ENCODE data around the gene GOLGA2.

The GOLGA2 gene

DNA sequence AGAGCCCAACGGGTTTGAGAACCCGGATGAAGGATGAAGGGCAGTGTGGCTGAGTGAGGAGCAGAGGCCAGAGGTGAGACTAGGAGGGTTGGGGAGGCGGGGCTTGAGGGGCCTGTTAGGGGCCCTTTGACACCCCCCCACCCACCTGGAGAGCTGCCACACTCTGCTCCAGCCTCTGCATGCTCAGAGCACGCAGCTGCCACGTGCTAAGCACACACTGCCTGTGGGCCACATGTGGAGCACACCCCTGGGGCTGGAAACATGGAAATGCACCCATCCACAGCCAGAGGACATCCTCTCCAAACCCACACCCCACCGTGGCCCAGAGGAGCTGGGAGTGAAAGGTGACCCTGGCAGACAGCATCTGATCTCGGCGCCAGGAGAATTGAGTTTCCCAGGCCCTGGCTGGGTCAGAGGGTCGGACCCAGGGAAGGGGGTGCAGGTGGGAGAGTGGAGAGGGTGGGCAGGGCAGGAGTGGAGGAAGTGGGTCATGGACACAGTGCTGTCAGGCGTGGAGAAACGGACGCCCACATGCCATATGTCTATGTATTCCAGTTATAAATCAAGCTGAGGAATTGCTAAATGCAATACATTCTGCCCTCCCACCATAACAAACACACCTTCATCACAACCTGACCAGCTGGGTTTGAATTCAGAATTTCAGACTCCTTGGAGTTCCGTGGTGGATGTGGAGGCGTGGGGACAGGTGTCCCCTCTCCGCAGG lies 66.7 kb downstream of the GOLGA2 start:
- DNase-seq, result no peak

DNA sequence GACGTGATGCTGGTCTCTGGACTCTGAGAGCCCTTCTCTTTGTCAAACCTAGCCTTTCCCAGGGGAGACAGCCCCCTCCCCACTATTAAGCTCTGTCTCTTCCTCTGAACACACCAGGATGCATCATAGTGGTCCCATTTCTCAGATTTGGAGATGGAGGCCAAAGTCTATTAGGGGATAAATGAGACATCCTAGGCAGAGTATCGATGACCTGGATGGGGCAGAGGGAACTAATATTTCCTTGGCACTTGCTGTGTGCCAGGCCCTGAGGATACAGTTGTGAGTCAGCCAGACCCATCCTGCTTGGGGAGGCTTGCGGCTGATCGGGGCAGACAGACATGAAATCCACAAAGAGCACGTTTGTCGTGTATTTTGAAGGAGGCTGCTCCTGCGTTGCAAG lies 67.4 kb downstream of the GOLGA2 start:
- no peak for DNase-seq

DNA sequence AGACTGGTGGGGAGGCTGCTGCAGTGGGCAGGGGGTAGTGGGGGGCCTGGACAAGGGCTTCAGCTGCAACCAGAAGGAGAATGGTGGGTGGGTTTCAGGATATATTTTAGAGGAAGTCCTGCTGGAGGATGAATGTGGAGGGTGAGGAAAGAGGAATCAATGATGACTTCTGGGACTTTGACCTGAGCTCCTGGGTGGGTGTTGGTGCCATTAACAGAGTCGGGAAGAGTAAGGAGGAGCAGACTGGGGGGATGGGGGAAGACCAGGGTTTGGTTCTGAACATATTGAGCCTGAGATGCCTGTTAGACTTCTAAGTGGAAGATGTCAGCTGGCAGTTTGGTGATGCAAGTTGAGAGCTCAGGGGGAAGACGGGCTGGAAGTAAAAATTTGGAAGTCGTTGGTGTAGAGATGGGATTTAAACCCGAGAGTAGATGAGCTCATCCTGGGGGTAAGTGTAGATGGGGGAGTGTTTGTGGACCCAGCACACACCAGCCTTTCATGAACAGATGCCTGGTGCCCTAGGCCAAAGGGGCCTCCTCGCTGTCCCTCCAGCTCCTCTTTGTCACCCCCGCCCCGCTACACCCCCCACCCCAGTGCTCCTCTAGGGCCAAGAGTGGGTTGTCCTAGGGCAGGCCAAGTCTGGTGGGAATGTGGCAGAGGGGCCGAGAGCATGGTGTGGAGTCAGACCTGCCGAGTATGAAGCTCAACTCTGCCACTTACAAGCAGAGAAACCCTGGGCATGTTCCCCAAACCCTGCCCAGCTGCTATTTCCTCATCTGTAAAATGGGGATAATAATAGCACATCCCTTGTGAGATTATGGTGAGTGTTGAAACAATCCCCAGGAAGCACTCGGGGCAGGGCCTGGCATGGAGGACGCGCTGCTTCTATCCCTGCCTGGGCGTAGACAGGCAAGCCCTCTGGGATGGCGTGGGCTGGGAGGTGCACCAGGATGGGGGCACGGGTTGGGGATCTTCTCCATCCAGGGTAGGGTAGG lies 68.6 kb downstream of the GOLGA2 start:
- no peak for DNase-seq

DNA sequence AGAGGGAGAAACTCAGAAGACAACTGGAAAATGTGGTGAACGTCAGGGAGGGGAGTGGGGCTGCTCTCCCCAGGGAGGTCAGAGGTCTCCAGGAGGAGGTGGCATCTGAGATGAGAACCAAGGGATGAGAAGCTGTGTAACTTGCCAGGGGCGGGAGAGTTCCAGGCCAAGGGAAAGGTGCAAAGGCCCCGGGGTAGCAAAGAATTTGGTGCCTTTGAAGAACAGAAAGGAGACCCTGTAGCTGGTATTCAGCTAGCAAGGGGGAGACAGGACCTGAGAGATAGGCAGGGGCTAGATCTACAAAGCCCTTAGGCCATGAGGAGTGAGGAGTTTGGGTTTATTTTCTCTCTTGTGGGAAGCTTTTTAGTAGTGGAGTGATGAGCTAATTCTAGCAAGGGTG lies 69.3 kb downstream of the GOLGA2 start:
- no peak for DNase-seq

All from CD4-positive, alpha-beta T cell treated with Interleukin-17A for 1 hour (primary cell).